Activated T-cell treated with anti-CD3 and anti-CD28 coated beads for 4 hours (primary cell): ENCODE results near the gene RHBDF1.

Source experiments
- DNase-seq: peaks from one replicate; pipeline ENCODE4 v3.0.0-alpha.2; 2020

Gene RHBDF1

DNA sequence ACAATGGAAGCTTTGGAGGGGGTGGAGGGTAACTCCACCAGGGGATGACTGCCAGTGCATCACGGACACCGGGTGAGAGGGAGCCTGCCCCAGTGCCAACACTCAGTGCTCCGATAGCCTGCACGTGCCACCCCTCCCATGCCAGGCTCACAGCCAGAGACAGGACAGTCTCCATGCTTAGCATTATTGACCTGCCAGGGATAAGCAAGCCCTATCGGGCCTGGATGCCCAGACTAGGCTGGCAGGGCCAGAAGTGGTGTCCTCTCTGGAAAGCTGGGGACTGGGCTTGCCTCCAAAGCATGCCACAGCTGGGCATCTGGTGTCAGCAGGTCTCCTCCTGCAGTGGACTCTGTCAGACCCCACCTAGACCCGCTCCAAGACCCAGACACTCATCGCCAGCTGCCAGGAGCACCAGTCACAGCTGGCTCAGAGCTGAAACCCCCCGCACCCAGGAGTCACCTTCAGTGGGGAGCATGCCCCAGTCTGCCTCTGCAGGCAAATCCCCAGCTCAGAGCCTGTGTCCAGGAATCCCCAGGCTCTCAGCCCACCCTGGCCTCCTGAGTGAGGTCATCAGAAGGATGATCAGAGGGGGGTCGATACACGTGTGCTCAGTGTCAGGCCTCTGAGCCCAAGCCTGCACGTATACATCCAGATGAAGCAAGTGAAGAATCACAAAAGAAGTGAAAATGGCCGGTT is 1.8 kb upstream of the RHBDF1 start:
- no peak for DNase-seq

DNA sequence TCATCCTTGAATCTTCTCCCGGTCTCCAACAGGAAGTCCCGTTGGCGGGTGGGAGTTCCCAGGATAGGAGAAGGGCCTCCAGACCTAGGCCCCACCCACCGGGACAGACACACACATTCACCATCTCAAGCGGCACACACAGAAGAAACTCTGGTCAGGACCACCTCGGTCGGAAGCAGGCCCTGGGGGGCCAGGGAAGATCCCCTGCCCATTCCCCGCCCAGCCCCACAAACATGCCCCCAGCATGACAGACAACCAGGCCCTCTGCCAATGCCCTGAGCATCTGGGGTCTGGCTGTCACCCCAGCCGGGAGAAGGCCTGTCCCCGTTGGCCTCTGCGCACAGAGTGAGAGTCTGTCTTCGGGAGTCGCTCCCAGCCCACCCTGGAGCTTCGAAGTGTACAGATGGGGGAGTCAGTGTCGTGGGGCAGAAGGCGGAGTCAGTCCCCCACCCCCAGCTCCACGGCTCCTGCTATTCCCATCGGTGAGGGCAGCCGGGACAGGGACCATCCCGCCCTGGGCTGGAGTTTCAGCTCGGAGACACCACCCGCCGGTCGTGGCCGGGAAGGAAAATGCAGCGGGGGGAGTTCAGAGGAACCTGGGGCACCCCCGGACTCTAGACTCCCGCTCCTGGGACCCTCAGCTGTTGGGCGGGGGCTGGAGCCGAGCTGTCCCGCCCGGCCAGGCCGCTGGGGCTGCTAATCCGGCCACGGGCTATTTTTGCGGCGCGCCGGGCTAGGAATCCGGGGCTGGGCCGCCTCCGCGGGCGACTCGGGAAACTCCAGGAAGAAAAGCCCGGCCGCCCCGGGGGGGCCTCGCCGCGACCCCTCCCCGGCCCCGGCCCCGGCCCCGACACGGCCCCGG is 660 bp downstream of the RHBDF1 start:
- DNase-seq: no peak

DNA sequence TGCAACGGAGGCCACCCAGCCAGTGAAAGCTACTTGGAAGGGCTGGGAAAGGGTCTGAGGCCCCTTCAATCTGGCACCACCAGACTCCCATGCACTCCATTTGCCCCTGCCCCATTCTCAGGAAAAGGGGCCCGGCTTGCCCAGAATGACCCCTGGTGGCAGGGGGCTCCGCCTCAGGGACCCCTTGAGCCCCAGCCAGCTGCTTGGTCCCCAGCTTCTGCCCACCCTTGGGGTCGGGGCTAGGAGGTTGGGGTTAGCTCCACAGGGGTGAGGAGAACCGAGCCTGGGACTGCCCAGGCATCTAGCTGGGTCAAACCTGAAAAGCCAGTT is 1.3 kb downstream of the RHBDF1 start:
- DNase-seq: no peak

DNA sequence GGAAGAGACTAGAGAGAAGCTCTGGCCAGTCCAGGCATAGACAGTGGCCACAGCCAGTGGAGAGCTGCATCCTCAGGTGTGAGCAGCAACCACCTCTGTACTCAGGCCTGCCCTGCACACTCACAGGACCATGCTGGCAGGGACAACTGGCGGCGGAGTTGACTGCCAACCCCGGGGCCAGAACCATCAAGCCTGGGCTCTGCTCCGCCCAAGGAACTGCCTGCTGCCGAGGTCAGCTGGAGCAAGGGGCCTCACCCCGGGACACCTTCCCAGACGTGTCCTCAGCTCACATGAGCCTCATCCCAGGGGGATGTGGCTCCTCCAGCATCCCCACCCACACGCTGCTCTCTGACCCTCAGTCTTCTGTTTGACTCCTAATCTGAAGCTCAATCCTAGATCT is 3.2 kb downstream of the RHBDF1 start:
- no peak for DNase-seq

DNA sequence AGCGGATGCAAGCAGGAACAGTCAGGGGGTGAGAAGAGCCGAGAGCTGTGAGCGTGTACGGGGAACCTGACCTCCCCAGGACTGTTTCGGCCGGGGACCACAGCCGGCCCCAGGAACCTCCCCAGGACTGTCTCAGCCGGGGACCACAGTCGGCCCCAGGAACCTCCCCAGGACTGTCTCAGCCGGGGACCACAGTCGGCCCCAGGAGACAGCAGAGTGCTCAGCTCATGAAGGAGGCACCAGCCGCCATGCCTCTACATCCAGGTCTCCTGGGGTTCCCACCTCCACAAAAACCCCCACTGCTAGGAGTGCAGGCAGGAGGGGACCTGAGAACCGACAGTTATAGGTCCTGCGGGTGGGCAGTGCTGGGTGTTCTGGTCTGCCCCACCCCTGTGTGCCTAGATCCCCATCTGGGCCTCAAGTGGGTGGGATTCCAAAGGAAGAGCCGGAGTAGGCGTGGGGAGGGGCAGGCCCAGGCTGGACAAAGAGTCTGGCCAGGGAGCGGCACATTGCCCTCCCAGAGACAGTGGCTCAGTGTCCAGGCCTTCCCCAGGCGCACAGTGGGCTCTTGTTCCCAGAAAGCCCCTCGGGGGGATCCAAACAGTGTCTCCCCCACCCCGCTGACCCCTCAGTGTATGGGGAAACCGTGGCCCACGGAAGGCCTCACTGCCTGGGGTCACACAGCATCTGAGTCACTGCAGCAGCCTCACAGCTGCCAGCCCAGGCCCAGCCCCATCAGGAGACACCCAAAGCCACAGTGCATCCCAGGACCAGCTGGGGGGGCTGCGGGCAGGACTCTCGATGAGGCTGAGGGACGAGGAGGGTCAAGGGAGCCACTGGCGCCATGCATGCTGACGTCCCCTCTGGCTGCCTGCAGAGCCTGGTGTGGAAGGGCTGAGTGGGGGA is 4.3 kb downstream of the RHBDF1 start:
- DNase-seq: no peak

DNA sequence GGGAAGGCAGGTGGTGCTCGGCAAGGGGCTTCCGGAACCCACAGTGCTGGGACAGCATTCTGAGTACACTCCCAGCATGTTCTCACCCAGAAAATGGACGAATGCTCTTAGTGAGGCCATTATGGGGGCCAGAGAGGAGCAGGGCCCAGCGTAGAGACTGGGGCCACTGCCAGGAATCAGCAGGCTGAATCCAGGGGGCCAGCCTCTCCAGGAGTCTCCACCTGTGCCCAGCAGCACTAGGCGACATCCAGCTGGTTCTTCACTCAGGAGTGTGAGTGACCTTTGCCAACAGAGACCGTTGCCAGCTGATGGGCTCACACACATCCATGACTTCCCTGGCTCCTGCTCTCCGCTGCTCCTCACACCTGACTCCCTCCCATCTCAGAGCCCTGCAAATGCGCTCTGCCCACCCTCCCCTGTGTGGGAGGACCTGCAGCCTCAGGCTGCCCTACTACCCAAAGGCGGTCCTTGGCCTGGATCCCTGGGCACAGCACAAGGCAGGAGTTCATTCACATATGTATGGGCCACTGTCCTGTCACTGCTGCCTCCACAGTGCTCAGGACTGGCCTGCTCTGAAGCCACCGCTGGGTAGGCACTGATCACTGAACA is 5.1 kb downstream of the RHBDF1 start:
- DNase-seq: no peak

DNA sequence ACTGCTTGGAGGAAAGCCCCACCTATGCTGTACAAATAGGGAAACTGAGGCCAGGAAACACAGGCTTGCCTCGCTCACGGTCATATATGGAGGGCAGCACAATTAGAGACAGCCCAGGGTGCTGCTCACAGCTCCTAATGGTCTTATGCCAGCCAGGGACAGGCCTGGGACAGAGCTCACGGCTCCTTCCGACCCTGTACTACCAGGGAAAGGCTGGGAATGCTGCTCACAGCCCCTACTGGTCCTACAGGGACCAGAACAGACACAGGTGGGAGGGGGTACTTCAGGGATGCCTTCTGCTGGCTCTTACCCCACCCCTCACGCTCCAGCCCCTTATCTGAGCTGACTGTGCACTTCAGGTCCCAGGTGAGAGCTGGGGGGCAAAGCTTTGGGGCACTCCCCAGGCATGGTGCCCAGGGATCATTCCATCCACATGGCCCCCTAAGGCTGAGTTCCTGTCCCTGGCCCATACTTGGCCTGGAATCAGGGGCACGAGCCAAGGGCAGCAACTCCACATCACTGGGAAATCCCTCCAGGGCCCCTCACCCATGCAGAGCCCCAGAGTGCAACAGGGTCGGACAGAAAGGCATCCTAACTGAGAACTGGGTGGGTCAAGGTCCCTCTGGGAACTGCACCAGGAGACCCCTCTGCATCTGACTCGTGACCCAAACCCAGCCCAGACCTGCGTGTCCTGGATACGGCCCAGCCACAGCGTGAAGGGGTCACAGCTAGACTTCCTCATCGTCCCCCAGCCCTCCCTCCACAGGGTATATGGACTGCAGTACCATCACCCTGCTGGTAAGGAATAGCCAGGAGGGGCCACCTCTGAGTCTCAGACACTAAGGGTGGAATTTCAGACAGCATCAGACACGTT is 5.9 kb downstream of the RHBDF1 start:
- DNase-seq: no peak

DNA sequence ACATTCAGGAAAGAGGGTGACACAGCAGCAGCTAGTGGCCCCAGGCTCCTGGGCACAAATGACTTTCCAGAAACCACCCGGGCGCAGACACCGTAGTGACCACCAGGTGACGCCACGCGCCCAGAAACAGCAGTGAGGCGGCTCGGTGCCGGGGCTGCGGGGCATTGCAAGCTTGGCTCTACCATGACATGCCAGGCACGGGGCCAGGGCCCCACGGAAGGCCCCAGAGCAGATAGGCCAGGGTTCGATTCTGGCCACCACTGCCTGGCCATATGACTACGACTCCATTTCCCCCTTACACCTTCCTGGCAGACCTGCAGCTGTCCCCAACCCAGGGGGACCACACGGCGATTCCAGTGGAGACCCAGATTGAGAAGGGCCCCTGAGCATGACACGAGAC is 6.7 kb downstream of the RHBDF1 start:
- peak; percentile 82 for DNase-seq

DNA sequence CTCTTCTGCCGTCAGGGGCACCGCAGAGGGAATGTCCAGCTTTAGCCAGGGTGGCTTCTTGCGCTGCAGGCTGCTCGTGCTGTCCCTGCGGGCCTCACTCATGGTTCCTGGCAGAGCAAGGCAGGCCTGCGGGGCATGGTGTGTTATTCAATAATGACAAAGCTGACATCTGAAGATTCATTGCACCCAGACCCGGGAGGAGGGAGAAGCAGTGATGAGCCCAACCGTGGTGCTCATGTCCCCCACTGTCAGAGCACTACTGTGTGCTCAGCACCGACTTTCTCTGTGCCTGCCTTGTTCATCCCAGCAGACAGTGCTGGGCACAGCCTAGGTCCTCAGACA is 7.5 kb downstream of the RHBDF1 start:
- no peak for DNase-seq

DNA sequence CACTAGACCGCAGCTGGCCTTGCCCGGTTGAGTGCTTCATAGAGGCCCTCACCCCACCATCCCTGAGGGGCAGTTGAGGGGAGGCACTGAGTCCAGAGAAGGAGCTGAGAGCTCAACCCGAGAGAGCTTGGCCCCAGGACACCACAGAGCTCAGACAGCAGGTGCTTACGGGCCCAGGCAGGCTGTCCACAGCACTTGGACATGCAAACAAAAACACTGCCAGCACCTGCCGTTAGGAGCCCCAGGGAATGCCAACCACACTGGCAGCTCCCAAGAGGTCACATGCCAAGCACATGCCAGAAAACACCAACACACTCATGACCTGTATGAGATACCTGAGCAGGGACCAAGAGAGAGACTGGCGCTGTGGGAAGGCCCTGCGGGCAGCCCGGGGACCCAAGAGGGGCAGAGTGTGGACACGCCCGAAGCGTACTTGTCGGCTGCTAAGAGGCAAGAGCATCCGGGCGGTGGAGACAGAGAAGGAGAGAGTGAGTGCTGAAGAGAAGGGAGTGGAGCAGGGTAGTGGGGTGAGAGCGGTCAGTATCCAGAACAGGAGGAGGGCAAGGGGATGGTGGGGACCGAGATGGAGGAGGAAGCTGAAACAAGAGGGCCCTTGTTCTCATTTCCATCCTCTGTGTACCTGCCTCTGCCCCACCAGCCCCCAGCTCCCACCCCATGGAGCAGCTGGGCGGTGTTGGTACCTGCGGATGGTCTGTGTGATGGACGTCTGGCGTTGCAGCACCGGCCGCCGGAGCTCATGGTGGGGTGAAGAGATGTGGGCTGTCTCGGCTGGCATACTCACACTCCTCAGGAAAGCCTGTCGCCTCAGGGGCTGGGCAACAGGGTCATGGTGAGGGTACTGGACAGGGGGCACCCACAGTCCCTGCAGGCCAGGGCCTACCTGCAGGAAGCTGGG is 8.2 kb downstream of the RHBDF1 start:
- DNase-seq: no peak

DNA sequence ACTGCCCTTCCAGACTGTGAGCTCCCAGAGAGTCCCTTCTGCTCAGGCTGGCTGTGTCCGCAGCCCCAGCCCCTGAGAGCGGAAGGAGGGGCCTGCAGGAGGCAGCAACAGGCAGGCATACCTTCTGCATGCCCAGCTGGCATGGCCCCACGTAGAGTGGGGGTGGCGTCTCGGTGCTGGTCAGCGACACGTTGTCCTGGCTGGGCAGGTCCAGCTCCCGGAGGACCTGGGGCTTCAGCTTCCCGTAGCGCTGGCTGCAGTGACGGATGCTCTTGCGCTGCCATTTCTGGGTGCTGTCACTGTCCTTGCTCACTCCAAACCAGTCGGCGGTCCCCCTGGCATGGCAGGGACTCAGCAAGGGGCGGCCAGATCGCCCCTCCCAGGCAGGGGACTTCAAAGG is 9.0 kb downstream of the RHBDF1 start:
- no peak for DNase-seq

DNA sequence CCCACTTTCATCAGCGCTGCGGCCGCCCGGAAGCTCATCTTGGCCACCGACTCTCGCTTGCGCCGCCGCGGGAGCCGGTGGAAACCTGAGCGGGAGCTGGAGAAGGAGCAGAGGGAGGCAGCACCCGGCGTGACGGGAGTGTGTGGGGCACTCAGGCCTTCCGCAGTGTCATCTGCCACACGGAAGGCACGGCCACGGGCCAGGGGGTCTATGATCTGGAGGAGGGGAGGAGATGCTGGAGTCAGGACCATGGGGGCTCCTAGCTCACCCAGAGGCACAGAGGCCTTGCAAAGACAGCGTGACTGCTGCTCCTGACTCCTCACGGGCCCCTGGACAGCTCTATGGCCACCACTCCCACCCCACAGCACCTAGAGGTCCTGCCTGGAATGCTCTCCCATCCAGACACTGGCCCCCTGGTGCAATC is 9.5 kb downstream of the RHBDF1 start:
- DNase-seq: no peak

DNA sequence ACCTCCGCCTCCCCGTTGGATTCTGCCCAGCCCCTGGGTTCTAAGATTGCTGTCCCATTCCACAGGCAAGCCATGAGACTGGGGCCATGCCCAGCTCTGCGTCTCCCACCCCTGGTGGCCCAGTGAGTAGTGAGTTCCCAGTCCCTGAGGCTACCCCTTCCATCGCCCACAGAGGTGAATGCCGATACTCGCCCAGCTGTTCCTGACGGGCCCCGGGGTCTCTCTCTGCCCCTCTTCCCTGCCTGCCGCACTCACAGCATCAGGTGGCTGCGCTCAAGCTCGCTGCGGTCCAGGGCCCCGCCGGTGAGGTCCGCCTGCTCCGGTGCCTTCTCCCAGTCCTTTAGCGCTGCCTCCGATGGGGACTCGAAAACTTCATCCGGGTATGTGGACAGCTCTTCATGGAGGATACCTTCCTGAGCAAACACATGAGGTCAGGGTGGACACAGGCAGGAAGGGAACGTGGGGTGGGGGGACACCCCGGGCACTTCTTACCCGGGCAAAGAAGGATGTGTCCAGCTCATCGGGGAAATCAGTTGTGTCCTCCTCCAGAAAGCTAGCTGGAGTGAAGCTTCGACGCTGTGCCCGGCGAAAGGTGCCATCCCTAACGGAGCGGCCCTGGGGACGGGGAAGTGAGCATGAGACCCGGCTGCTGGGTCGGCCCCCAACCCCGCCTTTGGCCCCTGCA is 10.0 kb downstream of the RHBDF1 start:
- DNase-seq: no peak

DNA sequence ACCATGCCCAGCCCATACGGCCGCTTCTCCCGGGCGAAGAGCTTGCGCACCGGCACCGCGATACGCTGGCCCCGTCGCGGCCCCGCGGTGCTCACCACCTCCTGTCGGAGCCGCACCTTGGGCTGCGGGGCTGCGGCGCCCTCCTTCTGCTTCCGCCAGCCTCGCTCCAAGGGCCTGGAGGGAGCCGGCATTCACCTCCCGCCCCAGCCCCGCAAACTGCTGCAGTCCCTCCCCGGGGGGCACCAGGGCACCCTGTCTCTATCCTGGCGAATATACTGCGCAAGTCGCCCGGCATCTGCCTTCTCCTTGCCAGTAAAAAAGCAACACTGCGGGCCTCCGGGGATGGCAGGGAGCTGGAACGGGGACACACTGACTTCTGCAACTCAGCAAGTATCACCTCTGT is 10.6 kb downstream of the RHBDF1 start:
- DNase-seq: no peak

DNA sequence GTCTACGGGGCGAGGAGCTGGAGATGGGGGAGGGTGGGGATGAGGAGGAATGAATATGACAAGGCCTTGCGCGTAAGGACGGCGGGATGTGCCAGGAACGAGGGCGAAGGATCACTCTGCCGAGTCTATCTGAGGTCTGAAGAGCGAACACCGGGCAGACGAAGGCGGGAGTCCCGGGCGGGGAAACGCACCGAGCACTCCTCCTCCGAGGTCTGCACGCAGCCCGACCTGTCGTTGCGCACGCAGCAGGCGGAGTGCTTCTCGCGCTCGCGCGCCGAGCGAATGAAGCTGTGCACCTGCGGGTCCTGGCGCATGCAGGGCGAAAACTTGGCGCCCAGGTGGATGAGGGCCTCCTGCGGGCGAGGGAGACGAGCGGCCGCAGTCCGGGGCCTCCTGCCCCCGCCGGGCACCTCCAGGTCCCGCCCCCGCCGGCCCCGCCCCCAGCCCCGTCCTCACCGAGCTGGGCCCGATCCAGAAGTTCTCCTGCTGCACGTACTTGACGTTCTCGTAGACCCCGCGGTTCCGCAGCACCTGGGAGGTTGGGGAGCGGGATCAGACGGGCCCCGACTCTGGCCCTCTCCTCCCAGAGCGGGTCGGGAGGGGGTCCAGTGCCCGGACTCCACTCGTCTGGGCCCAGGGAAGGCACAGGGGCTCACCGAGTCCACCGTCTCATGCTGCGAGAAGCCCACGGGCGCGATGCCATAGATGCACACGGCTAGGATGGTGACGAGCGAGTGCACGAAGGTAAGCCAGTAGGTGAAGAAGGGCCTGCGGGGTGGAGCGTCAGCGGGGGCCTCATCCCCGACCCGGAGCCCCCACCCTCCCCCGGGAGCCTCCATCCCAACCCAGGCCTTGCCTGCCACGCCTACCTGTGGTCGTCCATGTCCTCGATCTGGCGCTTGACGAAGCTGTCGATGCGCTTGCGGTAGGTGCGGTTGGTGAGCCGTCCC is 11.2 kb downstream of the RHBDF1 start:
- no peak for DNase-seq

DNA sequence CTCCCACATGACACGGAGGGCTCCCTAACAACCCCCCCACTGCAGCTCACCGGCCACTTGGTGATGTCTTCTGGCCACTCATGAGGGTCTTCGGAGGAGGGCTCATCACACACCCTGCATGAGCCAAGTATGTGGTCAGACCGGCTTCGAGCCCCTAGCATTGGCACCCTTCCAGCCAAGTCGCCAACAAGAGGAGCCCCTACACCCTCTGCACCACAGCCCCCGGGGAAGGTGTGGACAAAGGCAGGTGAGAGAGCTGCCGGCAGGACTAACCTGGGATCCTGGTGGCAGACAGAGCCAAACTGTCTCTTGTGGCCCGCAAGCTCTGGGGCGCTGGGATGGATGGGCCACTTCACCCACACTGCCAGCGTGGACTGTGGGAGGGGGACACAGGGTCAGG is 12.3 kb downstream of the RHBDF1 start:
- DNase-seq: no peak

DNA sequence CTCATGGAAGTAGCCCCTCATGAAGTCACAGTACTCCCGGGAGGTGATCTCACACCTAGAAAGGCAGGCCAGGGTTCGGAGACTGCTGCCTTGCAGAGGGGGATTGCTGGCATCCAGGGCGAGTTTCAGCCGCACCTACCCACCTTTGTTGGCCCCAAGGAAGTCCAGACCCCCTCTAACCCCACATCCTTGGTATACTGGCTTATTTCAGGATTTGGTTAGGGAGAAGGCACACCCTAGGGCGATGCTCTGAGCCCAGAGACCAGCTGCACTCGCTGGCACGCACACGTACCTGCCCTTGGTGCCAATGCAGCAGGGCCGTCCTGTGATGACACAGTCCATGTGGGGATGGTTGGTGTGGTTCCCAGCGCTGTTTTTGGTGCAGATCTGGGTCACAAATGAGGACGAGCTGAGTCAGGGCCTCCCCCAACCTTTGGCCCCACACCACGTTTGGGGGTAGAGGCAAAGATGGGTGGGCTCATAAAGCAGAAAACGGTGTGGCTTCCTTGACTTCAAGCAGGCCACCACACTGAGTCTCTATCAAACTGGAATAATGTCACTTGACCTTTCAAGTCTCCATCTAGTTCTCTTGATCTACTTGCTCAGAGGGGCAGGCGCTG is 12.9 kb downstream of the RHBDF1 start:
- no peak for DNase-seq

DNA sequence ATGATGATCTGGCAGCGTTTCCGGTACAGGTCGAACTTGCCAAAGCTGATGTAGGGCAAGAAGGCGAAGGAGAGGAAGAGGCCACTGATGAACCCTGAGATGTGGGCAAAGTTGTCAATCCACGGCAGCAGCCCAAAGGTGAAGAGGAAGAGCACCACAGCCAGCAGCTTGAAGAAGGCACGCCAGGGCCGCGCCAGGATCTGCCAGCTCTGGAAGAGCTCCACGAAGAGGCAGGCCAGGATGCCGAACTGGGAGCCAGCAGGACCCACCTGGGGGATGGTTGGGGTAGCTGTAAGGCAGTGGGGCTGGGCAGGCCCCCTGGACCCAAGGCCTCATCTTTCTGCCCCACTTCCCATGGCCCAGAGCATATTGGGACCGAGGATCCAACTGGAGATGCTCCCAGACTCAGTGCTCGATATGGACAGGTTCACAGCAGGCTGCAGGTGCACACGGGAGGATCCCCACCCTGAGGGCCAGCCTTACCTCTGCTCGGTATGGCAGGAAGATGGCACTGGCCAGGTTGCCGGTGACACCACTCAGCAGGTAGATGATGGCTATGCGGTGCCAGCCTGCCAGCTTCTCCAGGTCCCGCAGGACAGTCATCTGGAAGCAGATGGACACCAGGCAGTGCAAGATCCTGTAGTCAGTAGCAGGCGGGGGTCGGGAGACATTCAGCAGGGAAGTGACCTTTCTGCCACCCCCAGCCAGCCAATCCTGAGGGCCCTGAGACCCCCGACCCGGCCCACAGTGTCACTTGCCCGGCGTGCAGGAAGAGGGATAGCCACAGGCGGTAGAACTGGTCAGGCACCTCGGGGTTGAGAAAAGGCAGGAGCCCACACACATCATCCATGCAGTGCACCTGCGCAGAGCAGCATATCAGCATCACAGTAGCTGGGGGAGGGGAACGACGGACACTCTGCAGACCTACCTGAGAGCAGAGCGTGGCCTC is 13.7 kb downstream of the RHBDF1 start:
- no peak for DNase-seq
